ENCODE measurements around the gene BBLN.

DNA sequence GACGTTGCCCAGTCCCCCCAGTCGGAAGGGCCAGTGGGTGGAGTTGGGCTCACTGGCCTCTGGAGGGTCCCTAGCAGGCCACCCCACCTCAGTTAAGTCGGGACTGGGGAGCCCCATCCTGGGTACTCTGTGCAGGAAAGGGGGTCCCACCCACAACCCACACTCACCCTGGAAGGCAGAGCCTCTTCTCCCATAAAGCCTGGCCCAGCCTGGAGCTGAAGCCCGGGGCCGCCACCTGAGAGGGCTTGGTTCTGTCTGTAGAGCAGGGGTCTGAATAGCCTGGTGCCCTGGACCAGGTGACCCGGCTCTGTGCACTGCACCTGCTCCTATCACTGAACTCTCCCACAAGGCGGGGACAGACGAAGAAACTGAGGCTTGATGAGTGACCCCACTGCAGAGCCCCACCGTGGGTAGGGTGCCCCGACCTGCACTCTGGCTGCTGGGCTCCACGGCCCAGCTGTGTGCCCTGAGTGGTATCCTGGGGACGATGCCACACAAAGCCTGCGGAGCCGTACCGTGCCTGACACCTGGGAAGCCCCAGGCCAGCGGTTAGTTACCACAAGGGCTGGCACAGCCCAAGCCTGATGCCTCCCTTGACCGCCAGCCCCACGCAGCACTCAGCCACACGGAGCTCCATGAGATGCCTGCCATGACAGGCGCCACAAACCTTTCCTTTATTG lies 39.9 kb upstream of the BBLN start:
- TF ChIP-seq, protein P1, sequence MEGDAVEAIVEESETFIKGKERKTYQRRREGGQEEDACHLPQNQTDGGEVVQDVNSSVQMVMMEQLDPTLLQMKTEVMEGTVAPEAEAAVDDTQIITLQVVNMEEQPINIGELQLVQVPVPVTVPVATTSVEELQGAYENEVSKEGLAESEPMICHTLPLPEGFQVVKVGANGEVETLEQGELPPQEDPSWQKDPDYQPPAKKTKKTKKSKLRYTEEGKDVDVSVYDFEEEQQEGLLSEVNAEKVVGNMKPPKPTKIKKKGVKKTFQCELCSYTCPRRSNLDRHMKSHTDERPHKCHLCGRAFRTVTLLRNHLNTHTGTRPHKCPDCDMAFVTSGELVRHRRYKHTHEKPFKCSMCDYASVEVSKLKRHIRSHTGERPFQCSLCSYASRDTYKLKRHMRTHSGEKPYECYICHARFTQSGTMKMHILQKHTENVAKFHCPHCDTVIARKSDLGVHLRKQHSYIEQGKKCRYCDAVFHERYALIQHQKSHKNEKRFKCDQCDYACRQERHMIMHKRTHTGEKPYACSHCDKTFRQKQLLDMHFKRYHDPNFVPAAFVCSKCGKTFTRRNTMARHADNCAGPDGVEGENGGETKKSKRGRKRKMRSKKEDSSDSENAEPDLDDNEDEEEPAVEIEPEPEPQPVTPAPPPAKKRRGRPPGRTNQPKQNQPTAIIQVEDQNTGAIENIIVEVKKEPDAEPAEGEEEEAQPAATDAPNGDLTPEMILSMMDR (conservative IDR thresholded peaks at IDR 0.05), result no peak
- no peak for TF ChIP-seq EZH2 (IDR thresholded peaks at IDR 0.05; ENCODE audit: low read depth)

All from PC-9 (cell line).